Activated naive CD8-positive, alpha-beta T cell treated with anti-CD3 and anti-CD28 coated beads, Interleukin-2, amount 50 U/mL, for 24 hours (primary cell): ENCODE data around the gene TSBP1.
"Not testable (repeated sequence)": the region's sequence is repeated elsewhere in the genome, so short reads cannot be mapped to it uniquely, and the experiment has no call there.

Source experiments
- ATAC-seq: fragments of 150-1000 bp; cut with Tn5 transposase; one replicate; pipeline ENCODE4 v1.10.0; 2021
- DNase-seq: peaks from one replicate; pipeline ENCODE4 v3.0.0; 2021
- H3K27ac Mint-ChIP-seq: one replicate; pipeline ENCODE4 v1.8.0; 2021; ENCODE audit warnings: mild to moderate bottlenecking, mixed read lengths
- H3K27me3 Mint-ChIP-seq: one replicate; pipeline ENCODE4 v1.8.0; 2021; ENCODE audit warnings: mixed read lengths
- H3K36me3 Mint-ChIP-seq: one replicate; pipeline ENCODE4 v1.8.0; 2021; ENCODE audit warnings: low read depth, mixed read lengths
- H3K4me1 Mint-ChIP-seq: one replicate; pipeline ENCODE4 v1.8.0; 2021; ENCODE audit warnings: mixed read lengths
- H3K4me3 Mint-ChIP-seq: one replicate; pipeline ENCODE4 v1.8.0; 2021; ENCODE audit warnings: mild to moderate bottlenecking, moderate library complexity, mixed read lengths
- H3K9me3 Mint-ChIP-seq: one replicate; pipeline ENCODE4 v1.8.0; 2021; ENCODE audit warnings: mixed read lengths

Gene TSBP1

DNA sequence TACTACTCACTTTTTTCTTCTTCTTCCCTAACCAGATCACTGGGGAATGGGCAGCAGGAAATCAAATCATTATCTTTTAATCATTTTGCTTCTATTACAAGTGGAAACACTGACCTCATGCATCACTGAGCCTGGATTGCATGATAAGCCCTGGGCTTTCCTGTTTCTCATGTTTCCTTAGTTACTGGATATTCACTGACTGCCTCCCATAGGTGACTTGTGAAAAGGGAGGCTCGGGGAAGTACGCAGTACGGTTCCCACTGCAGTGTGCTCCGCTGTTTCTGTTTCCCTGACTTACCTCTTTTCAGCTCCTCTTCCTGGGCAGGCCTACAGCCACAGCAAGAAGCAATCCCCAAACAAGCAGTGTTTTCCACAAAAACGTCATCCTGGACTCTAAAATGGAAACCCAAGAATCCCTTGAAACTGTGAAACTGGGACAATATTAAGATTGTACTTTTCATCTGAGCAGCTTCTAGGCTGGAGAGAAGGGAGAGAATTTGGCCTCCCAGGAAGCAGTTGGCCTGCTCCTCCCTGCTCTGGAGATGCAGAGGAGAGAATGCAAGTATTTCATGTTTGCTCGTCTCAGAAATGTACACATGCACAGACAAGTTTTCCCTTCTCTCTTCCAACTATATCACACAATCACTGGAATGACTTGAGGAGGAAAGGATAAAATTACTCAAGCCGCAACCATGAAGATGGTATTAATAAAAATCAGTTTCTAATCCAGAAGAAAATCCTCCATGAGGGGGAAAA, 22.1 kb upstream of the TSBP1 start:
- Mint-ChIP-seq H3K27me3 (peaks cover 10% of the 10 kb centered on the region), H3K4me3 (no peak overlapping the region), H3K27ac (no peak overlapping the region), H3K9me3 (no peaks in the 10 kb centered on the region), H3K36me3 (no peaks in the 10 kb centered on the region), H3K4me1 (peaks cover 7% of the 10 kb centered on the region)
- DNase-seq (no peak), ATAC-seq (no peak)

DNA sequence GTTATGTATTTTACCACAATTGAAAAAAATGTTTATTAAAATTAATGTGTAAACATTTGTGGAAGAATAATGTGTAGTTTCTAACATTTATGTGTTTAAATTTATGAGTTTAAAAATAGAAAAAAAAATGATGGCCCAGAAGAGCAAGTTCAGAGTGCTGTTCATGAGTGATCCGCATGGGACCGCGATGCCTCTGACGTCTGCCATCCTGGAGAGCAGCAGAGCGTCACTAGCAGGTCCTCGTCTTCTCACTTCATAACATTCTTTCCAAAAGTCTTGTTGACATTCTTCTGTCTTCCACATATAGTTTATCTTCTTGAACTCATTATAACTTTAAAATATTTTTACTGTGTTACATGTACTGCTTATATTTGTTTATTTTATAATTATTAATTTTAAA, 19.8 kb upstream of the TSBP1 start:
- no peak overlapping the region for H3K4me3 Mint-ChIP-seq
- no peak overlapping the region for H3K27ac Mint-ChIP-seq
- no peaks in the 10 kb centered on the region for H3K36me3 Mint-ChIP-seq
- ATAC-seq (no peak), DNase-seq (no peak)
- no peaks in the 10 kb centered on the region for H3K9me3 Mint-ChIP-seq
- H3K4me1 Mint-ChIP-seq, result peaks cover 4% of the 10 kb centered on the region
- peaks cover 18% of the 10 kb centered on the region for H3K27me3 Mint-ChIP-seq

DNA sequence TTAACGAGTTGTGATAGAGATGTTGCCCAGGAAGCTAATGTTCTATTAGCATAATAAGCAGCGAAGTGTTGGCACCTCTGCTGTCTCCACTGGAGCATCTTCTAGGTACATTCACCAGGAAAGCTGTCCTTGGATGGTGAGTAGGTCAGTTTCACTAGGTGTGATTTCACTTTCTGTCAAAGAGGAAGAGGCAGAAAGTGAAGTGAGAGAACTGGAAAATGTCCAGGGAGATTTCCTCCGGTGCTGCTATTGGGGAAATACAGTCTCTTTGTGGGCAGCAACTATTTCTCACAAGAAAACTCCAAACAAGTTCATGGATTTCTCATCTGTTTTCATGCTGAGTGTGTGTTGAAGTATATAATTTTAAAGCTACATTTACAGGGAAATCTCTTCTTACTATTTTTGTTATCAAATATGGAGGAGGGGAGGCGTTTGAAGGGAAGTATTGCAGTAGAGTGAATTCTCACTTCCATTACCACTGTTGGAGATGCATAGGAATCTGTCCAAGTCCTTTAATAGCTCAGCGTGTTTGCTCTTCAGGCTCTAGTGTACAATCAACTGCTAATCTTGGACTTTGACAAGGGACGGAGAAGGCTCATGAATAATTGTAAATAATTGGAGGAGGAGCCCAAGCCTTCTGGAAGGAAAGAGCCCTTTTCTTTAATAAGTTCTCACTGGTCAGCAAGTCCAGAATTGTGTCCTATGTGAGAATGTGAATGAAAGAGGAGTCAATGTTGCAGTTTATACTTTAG, 16.1 kb upstream of the TSBP1 start:
- no peaks in the 10 kb centered on the region for H3K36me3 Mint-ChIP-seq

DNA sequence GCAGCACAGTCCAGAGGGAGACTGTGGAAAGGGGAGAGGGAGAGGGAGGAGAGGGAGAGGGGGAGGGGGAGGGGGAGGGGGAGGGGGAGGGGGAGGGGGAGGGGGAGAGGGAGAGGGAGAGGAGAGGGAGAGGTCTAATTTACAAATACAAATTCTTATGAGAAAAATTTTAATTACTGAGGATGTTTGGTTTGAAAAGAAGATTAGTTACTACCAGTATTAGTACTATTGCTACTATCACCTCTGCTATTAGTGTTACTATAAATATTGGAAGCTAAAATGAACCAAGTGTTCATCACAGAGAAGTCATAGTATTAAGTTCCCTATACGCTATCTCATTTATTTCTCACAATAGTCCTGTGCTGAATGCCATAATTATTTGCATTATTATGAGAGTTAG, 14.3 kb upstream of the TSBP1 start:
- Mint-ChIP-seq H3K4me3 (no peak overlapping the region), H3K27me3 (peaks cover 12% of the 10 kb centered on the region), H3K9me3 (no peaks in the 10 kb centered on the region), H3K4me1 (no peaks in the 10 kb centered on the region), H3K36me3 (no peaks in the 10 kb centered on the region), H3K27ac (no peak overlapping the region)
- DNase-seq, result no peak
- no peak for ATAC-seq

More for the DNA sequence above, 16.1 kb upstream of the TSBP1 start:
- Mint-ChIP-seq H3K9me3 (no peaks in the 10 kb centered on the region), H3K27me3 (peaks cover 18% of the 10 kb centered on the region), H3K27ac (no peak overlapping the region), H3K4me1 (no peaks in the 10 kb centered on the region), H3K4me3 (no peak overlapping the region)
- ATAC-seq (no peak), DNase-seq (no peak)

DNA sequence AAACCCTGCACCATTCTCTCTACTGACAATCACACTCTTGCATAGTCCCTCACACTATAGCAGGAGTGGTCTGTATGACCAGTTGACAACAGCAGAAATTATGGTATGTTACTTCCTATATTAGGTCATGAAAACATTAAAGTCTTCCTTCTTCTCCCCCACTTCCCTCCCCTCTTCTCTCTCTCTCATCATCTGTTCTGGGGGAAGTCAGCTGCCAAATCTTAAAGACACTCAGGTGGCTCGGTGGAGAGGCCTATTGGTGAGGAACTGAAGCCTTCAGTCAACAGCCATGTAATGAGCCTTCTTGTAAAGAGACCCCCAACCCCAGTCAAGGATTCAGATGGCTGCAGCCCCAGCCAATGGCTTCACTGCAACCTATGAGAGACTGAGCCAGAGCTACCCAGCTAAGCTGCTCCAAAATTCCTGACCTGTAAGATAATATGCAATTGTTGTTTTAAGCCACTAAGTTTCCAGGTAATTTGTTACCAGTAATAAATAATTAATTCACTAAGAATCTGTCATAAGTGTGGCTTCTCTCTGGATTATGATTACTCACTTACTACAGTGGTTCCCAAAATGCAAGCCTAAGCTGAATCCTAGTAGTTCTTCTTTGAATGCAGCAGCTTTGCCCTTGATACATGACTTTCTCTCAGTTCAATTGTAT, 11.2 kb upstream of the TSBP1 start:
- Mint-ChIP-seq H3K36me3 (no peaks in the 10 kb centered on the region), H3K4me3 (no peak overlapping the region), H3K9me3 (no peaks in the 10 kb centered on the region), H3K4me1 (no peaks in the 10 kb centered on the region), H3K27me3 (peaks cover 7% of the 10 kb centered on the region), H3K27ac (no peak overlapping the region)
- DNase-seq, result no peak
- no peak for ATAC-seq

DNA sequence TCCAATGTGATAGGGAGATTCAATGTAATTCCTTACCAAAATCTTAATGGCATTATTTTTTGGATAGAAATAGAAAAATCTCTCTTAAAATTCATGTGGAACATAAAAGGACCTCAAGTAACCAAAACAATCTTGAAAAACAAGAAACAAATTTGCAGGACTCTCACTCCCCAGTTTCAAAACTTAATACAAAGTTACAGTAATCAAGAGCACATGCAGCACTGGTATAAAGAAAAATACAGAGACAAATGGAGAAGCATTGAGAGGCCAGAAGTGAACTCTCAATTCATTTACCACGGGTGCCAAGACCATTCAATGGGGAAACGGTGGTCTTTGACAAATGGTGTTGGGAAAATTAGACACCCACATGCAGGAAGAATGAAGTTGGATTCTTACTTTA, 7.8 kb upstream of the TSBP1 start:
- Mint-ChIP-seq H3K4me3 (no peak overlapping the region), H3K9me3 (no peaks in the 10 kb centered on the region), H3K4me1 (no peaks in the 10 kb centered on the region), H3K36me3 (no peaks in the 10 kb centered on the region), H3K27me3 (peaks cover 11% of the 10 kb centered on the region), H3K27ac (no peak overlapping the region)
- DNase-seq, result no peak
- ATAC-seq, result no peak

DNA sequence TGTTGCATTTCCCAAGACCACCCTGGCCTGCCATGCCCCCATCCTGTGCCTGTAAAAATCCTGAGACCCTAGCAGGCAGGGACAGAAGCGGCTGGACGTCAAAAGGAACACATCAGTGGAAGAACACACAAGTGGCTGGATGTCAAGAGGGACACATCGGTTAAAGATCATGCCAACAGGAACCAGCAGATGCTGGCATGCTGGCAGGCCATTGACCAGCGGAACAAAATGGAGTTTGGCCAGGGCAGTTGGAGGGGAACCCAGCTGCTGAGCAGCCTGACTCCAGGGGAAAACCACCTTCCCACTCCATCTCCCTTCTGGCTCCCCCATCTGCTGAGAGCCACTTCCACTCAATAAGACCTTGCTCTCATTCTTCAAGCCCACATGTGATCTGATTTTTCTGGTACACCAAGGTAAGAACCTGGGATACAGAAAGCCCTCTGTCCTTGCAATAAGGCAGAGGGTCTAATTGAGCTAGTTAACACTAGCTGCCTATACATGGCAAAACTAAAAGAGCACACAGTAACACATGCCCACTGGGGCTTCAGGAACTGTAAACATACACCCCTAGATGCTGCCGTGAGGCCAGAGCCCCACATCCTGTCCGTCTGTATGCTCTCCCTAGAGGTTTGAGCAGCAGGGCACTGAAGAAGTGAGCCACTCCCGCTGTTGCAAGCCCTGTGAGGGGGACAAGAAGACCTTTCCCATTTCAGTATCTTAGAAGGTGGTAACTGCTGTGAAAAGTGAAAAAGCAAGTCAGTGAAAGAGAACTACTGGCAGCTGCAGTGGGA, 4.2 kb upstream of the TSBP1 start:
- no peak overlapping the region for H3K27ac Mint-ChIP-seq
- no peaks in the 10 kb centered on the region for H3K36me3 Mint-ChIP-seq
- no peak for ATAC-seq

DNA sequence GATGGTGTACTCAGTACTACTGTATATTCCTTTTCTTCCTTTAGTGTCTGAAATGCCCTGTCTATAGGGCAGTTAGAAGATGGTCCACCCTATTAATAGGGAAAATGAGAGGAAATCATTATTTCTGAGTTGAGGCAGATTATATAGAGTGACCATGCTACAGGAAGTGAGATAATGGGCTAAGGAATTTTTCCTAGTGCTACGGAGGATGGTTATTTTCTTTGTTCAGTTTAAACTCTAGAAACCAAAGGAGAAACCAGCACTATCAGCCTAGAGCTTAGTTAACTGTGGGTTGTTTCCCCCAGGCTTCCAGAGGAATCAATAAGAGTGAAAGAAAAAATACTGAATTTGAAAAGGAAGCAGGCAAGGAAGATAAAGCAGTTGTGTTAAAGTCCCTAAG, 474 bp downstream of the TSBP1 start:
- Mint-ChIP-seq H3K9me3 (no peaks in the 10 kb centered on the region), H3K4me3 (no peak overlapping the region), H3K27ac (no peak overlapping the region), H3K36me3 (no peaks in the 10 kb centered on the region), H3K4me1 (no peaks in the 10 kb centered on the region), H3K27me3 (peaks cover 26% of the 10 kb centered on the region)
- DNase-seq (no peak), ATAC-seq (no peak)

More for the DNA sequence above, 4.2 kb upstream of the TSBP1 start:
- Mint-ChIP-seq H3K4me3 (no peak overlapping the region), H3K4me1 (no peaks in the 10 kb centered on the region), H3K27me3 (peaks cover 16% of the 10 kb centered on the region), H3K9me3 (no peaks in the 10 kb centered on the region)
- no peak for DNase-seq

DNA sequence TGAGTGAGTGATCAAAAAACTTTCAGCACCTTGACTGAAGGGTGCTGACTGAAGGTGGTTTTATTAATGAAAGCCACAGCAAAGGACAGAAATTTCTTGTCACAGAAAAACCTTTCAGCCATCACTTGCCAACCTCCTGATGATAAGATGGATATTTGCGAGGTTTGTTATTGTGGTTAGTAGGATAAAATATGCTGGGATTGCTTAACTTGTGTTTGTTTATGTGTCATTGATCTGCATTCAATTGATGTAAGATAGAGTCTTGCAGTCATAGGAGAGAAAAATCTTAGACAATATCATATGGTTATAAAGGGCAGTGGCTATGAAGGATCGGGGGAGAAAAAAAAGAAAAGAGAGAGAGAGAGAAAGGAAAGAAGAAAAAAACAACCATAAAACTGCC, 1.2 kb downstream of the TSBP1 start:
- DNase-seq, result no peak
- no peaks in the 10 kb centered on the region for H3K9me3 Mint-ChIP-seq
- no peak overlapping the region for H3K27ac Mint-ChIP-seq
- H3K36me3 Mint-ChIP-seq, result no peaks in the 10 kb centered on the region
- no peaks in the 10 kb centered on the region for H3K4me1 Mint-ChIP-seq
- H3K4me3 Mint-ChIP-seq, result no peak overlapping the region
- H3K27me3 Mint-ChIP-seq, result peaks cover 27% of the 10 kb centered on the region
- ATAC-seq, result no peak

DNA sequence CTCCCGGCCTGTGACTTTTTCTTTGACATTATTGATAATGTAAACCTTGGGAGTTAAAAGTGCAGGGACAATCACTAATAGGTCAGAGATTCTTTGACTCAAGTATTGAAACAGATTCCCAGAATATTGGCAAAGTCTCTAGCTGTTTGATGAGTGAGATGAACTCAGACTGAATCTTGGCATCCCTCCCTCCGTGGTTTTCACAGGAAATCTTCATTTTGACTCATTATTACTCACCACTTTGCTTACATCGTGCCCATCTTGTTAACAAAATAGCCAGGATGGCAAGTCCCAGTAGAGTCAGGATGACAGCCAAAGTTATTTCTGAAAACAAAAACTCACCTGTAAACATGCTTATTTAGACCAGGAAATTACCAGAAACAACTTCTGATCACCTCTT, 2.0 kb downstream of the TSBP1 start:
- Mint-ChIP-seq H3K9me3 (no peaks in the 10 kb centered on the region), H3K36me3 (no peaks in the 10 kb centered on the region), H3K27me3 (peaks cover 31% of the 10 kb centered on the region), H3K4me1 (no peaks in the 10 kb centered on the region), H3K4me3 (no peak overlapping the region), H3K27ac (no peak overlapping the region)
- ATAC-seq (peak; percentile 24), DNase-seq (no peak)

DNA sequence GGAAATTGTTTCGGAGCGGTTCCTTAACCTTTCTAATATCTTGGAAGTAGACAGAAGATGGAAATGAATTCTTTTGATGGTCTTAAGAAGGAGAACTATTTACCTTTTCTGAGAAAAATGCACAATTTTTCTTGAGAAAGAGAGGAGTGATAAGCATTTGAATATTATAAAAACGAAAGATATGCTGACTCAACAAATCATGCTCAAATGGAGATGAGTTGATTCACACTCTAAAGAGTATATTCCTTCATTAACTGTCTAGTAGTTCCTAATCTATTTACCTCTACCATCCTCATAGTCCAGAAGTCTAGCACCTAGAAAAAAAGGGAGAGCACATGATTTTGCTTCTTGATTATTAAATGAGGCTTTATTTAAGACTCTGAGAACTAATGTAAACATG, 4.1 kb downstream of the TSBP1 start:
- peaks cover 37% of the 10 kb centered on the region for H3K27me3 Mint-ChIP-seq
- H3K4me1 Mint-ChIP-seq, result no peaks in the 10 kb centered on the region
- no peak for DNase-seq
- no peaks in the 10 kb centered on the region for H3K36me3 Mint-ChIP-seq
- H3K9me3 Mint-ChIP-seq, result no peaks in the 10 kb centered on the region
- no peak overlapping the region for H3K27ac Mint-ChIP-seq
- no peak overlapping the region for H3K4me3 Mint-ChIP-seq
- no peak for ATAC-seq

DNA sequence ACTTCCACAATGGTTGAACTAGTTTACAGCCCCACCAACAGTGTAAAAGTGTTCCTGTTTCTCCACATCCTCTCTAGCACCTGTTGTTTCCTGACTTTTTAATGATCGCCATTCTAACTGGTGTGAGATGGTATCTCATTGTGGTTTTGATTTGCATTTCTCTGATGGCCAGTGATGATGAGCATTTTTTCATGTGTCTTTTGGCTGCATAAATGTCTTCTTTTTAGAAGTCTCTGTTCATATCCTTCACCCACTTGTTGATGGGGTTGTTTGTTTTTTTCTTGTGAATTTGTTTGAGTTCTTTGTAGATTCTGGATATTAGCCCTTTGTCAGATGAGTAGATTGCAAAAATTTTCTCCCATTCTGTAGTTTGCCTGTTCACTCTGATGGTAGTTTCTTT, 12.5 kb downstream of the TSBP1 start:
- ATAC-seq, H3K27ac Mint-ChIP-seq, H3K36me3 Mint-ChIP-seq, H3K9me3 Mint-ChIP-seq, H3K4me1 Mint-ChIP-seq, H3K4me3 Mint-ChIP-seq, DNase-seq: not testable (repeated sequence)
- H3K27me3 Mint-ChIP-seq, result peaks cover 12% of the 10 kb centered on the region

DNA sequence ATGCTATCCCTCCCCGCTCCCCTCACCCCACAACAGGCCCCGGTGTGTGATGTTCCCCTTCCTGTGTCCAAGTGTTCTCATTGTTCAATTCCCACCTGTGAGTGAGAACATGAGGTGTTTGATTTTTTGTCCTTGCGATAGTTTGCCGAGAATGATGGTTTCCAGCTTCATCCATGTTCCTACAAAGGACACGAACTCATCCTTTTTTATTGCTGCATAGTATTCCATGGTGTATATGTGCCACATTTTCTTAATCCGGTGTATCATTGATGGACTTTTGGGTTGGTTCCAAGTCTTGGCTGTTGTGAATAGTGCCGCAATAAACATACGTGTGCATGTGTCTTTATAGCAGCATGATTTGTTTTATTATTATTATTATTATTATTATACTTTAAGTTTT, 13.2 kb downstream of the TSBP1 start:
- DNase-seq, H3K27ac Mint-ChIP-seq, H3K4me1 Mint-ChIP-seq, H3K27me3 Mint-ChIP-seq, H3K4me3 Mint-ChIP-seq, ATAC-seq, H3K36me3 Mint-ChIP-seq, H3K9me3 Mint-ChIP-seq: not testable (repeated sequence)

DNA sequence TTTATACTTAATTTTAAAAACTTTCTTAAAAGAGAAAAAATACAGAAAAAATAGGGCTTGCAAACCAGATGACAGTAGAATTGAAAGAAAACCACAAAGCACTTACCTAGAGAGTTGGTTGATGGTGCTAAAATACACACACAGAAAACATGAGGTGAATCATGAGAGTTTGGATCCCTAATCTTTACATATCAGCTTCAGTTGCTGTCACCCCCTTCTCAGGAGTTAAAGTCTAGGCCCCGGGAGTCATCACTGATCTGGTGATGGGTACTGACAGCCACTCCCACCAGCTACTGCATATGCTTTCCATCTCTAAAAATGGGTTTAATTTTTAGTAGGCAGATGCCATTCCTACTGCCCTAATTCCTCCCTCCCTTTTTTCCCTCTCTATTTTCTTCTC, 16.7 kb downstream of the TSBP1 start:
- no peak overlapping the region for H3K4me3 Mint-ChIP-seq
- no peaks in the 10 kb centered on the region for H3K36me3 Mint-ChIP-seq
- H3K4me1 Mint-ChIP-seq, result no peaks in the 10 kb centered on the region
- H3K27ac Mint-ChIP-seq, result no peak overlapping the region
- ATAC-seq (no peak), DNase-seq (no peak)
- H3K9me3 Mint-ChIP-seq, result no peaks in the 10 kb centered on the region
- peaks cover 6% of the 10 kb centered on the region for H3K27me3 Mint-ChIP-seq
